HAP-1 (cell line): ENCODE data around the gene SZT2.

Experiments
- DNase-seq, 2 experiments: peaks; one replicate each; pipeline ENCODE4 v3.0.0-alpha.2; 2016 to 2020; ENCODE audit warnings: low spot score in 2 of 2
- H3K27me3 ChIP-seq: fragments of 250-450 bp; sonication (Bioruptor Pico); 2 replicates; pipeline ENCODE4 v1.5.1; 2020; ENCODE audit warnings: low read depth, mild to moderate bottlenecking, moderate library complexity
- H3K36me3 ChIP-seq: fragments of 250-450 bp; sonication (Bioruptor Pico); replicated peaks from 2 replicates; pipeline ENCODE4 v1.5.1; 2020; ENCODE audit warnings: mild to moderate bottlenecking
- H3K4me1 ChIP-seq: fragments of 250-450 bp; sonication (Bioruptor Pico); 2 replicates; pipeline ENCODE4 v1.5.1; 2020; ENCODE audit warnings: mild to moderate bottlenecking
- H3K4me3 ChIP-seq: fragments of 250-450 bp; sonication (Bioruptor Pico); 2 replicates; pipeline ENCODE4 v1.5.1; 2020; ENCODE audit warnings: mild to moderate bottlenecking, moderate library complexity
- H3K9me3 ChIP-seq: fragments of 250-450 bp; sonication (Bioruptor Pico); 2 replicates; pipeline ENCODE4 v1.5.1; 2020; ENCODE audit warnings: mild to moderate bottlenecking, moderate library complexity
- in situ Hi-C: fragments of 300-500 bp; cut with MboI; formaldehyde crosslinking; loops from 3 replicates; pipeline ENCODE4 v1.14.3; 2020; ENCODE audit warnings: low sequenced_read_pairs, inconsistent platforms, mixed read lengths

Gene SZT2

DNA sequence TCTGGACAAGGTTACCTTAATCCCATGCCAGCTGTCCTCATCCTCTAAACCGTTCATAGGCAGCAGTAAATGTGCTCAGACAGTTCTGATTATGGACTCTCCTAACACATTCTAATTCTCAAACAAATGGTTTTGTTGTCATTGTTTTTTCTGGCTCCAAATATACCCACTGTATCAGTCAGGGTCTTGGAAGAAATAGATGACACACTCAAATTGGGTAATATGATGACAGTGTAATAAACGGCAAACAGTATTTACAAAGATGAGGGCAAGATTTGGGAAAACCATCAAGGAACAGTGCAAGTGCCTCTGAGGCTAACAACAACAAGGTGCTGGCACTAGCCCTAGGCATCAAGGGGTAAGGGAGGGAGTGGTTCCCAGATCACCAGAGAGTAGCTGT is 35.2 kb upstream of the SZT2 start:
- peaks cover 6% of the 10 kb centered on the region for H3K36me3 ChIP-seq
- no peak for DNase-seq

GRCh38 chr1:43354936-43355335 is 34.8 kb upstream of the SZT2 start:
- in situ Hi-C loops, result no loop called here
- no peaks in the 10 kb centered on the region for H3K27me3 ChIP-seq
- H3K4me3 ChIP-seq, result no peak overlapping the region
- H3K9me3 ChIP-seq, result no peaks in the 10 kb centered on the region
- H3K4me1 ChIP-seq, result peaks cover 3% of the 10 kb centered on the region
- peaks cover 11% of the 10 kb centered on the region for H3K36me3 ChIP-seq
- no peak for DNase-seq

More for the DNA sequence above, 35.2 kb upstream of the SZT2 start:
- H3K4me3 ChIP-seq, result no peak overlapping the region
- in situ Hi-C loops, result no loop called here
- peaks cover 3% of the 10 kb centered on the region for H3K4me1 ChIP-seq
- no peaks in the 10 kb centered on the region for H3K9me3 ChIP-seq
- H3K27me3 ChIP-seq, result no peaks in the 10 kb centered on the region

DNA sequence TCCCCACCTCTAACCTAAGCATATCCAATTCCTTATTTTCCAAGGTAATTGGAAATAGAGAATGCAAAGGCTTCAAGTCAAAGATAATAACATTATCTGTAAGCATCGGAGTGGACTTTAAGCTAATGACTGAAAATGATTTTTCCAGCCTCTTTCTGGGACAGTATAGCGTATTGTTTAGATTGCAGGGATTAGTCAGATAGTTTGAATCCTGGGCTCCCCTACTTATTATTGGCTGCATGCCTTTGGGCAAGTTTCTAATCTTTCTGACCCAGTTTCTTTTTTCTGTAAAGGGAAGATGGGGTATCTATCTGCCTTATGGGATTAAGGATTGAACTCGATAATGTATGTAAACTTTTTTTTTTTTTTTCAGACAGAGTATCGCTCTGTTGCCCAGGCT is 32.4 kb upstream of the SZT2 start:
- in situ Hi-C loops, result no loop called here
- Histone ChIP-seq H3K36me3 (peaks cover 34% of the 10 kb centered on the region), H3K9me3 (no peaks in the 10 kb centered on the region), H3K4me1 (peaks cover 17% of the 10 kb centered on the region), H3K4me3 (no peak overlapping the region), H3K27me3 (no peaks in the 10 kb centered on the region)
- DNase-seq, result no peak

- Histone ChIP-seq H3K36me3 (peaks cover 44% of the 10 kb centered on the region), H3K9me3 (no peaks in the 10 kb centered on the region), H3K4me1 (peaks cover 17% of the 10 kb centered on the region), H3K4me3 (peak overlapping the region; percentile 88), H3K27me3 (no peaks in the 10 kb centered on the region)
- DNase-seq, result peak; percentile 46 to 62
- in situ Hi-C loops, result no loop called here
These were observed 31.5 kb upstream of the SZT2 start for GRCh38 chr1:43358121-43358745.

DNA sequence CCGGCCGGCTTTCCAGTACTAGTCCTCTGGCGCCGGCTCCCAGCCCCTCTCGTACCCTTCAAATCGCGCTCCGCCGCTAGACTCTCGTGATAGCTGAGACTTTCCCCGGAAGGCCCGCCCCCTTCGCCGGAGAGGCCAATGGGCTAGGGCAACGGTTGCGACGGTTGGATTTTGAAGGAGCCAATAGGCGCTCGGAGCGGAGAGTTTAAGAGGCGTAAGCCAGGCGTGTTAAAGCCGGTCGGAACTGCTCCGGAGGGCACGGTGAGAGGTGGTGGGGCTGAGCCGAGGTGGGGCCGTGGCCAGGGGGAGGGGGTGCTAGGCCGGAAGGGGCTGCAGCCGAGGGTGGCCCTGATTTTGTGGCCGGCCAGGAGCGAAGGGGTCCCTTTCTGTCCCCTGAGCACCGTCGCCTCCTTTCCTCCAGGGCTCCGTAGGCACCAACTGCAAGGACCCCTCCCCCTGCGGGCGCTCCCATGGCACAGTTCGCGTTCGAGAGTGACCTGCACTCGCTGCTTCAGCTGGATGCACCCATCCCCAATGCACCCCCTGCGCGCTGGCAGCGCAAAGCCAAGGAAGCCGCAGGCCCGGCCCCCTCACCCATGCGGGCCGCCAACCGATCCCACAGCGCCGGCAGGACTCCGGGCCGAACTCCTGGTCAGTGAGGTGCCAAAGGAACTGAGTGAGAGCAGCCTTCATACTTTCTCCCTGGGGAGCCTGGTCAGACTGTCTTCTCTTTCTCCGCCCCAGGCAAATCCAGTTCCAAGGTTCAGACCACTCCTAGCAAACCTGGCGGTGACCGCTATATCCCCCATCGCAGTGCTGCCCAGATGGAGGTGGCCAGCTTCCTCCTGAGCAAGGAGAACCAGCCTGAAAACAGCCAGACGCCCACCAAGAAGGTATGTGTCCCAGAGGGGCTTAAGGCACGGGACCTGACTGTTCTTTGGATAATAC is 30.7 kb upstream of the SZT2 start, which contains the start of gene CDC20:
TSS of gene CDC20 (plus strand) at position 236 of the 948 bp plus-strand sequence. CDS start at position 471, 235 bp downstream.
- H3K27me3 ChIP-seq, result no peaks in the 10 kb centered on the region
- peaks cover 52% of the 10 kb centered on the region for H3K36me3 ChIP-seq
- peak within 1 kb of the TSS; percentile 88 for H3K4me3 ChIP-seq
- in situ Hi-C loops, result no loop called here
- no peaks in the 10 kb centered on the region for H3K9me3 ChIP-seq
- H3K4me1 ChIP-seq, result peaks cover 17% of the 10 kb centered on the region
- peak; percentile 98 to 100 for DNase-seq

DNA sequence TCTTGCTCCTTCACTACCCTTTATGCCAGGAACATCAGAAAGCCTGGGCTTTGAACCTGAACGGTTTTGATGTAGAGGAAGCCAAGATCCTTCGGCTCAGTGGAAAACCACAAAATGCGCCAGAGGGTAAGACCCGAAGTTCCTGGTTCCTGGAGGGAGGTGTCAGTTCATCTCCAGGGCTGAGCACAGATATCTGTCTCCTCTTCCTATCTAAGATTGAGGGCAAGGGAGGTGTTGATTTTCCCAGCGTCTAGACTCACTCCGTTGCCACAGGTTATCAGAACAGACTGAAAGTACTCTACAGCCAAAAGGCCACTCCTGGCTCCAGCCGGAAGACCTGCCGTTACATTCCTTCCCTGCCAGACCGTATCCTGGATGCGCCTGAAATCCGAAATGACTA is 30.0 kb upstream of the SZT2 start:
- H3K36me3 ChIP-seq, result peaks cover 59% of the 10 kb centered on the region
- H3K27me3 ChIP-seq, result no peaks in the 10 kb centered on the region
- H3K9me3 ChIP-seq, result no peaks in the 10 kb centered on the region
- in situ Hi-C loops, result no loop called here
- DNase-seq, result no peak
- peak overlapping the region; percentile 88 for H3K4me3 ChIP-seq
- H3K4me1 ChIP-seq, result peaks cover 17% of the 10 kb centered on the region

DNA sequence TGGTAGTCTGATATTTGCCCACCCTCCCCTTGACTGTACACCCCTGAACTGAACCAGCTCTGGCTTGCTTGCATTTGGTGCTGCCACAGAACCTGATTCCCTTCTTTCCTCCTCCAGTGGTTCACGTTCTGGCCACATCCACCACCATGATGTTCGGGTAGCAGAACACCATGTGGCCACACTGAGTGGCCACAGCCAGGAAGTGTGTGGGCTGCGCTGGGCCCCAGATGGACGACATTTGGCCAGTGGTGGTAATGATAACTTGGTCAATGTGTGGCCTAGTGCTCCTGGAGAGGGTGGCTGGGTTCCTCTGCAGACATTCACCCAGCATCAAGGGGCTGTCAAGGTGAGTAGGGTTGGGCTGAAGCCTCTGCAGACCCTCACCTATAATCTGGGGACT is 29.1 kb upstream of the SZT2 start:
- Histone ChIP-seq H3K27me3 (no peaks in the 10 kb centered on the region), H3K36me3 (peaks cover 68% of the 10 kb centered on the region), H3K4me1 (peaks cover 17% of the 10 kb centered on the region), H3K4me3 (peak overlapping the region; percentile 88), H3K9me3 (no peaks in the 10 kb centered on the region)
- in situ Hi-C loops, result no loop called here
- DNase-seq, result no peak

DNA sequence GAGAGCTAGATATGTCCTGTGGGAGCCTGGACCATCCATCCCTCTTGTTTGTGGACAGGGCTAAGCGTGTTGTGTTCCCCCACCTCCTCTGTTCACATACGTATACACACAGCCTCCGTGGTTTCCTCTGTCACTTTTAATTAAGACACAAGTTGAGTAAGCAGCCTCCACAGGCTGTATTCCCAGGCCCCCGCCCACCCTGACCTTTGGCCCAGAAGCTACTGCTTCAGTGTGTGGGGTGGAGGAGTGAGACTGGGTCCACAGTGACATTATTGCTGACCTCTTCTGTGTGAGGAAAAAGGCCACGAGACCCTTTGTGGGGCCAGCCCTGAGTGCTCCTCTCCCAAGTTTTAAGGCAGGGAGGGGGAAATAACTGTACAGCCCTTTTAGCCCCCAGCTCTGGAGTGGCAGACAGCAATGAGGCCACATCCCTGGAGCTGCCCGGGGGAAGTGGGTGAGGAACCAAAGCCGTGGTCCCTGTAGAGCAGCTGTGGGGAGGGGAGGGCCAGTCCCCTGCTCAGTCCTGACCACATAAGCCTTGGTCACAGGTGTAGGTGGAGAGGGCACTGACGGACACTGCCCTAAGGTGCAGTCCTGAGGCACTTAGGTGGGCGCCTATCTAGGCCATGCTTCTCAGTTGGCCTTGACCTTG is 26.3 kb upstream of the SZT2 start:
- Histone ChIP-seq H3K27me3 (no peaks in the 10 kb centered on the region), H3K36me3 (peaks cover 68% of the 10 kb centered on the region), H3K4me3 (no peak overlapping the region), H3K4me1 (peaks cover 21% of the 10 kb centered on the region), H3K9me3 (no peaks in the 10 kb centered on the region)
- peak in 1 of 2 experiments; percentile 36 for DNase-seq
- in situ Hi-C loops, result no loop called here

DNA sequence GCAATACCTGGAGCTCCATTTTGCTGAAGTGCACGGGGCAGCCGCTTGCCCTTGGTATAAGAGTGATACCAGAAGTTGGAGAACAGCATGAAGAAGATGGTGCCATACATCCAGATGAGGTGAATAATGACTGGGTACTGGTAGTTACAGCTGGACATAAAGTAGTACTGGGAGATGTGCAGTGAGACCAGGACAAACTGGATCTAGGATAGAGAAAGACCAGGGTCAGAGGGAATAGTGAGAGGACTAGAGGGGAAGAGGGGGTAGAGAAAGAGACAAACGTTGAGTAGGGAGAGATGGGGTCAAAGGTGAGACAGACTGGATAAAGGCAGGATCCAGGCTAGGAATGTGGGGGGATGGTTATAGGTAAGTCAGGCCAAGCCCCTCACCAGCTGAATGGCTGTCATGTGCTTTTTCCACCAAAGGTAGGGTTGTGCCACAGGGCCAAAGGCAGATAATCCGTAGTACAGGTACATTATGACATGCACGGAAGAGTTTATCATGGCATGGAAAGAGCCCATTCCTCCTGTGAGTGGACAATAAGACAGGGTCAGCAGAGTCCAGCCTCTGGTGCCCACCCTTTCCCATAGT is 25.7 kb upstream of the SZT2 start:
- no peaks in the 10 kb centered on the region for H3K9me3 ChIP-seq
- peaks cover 66% of the 10 kb centered on the region for H3K36me3 ChIP-seq
- H3K4me3 ChIP-seq, result no peak overlapping the region
- no peaks in the 10 kb centered on the region for H3K27me3 ChIP-seq
- DNase-seq, result no peak
- in situ Hi-C loops, result no loop called here
- H3K4me1 ChIP-seq, result peaks cover 27% of the 10 kb centered on the region

DNA sequence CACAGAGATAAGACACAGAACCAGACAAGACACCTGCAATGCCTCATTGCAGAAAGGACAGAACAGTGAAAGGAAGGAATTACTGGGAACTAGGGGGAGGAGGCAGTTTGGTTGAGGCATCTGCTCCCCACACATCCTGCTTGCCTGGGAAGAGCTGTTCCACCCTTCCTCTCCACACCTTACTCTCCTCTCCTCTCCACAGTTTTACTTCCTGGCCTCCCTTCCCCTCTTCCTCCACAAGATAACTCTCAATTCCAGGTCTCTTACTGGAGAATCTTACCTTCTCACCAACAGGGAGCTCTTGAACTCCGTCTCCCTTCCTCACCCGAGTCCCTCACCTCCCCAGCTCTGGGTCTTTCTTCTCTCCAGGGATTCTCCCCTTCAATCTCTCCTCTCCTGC is 24.0 kb upstream of the SZT2 start:
- H3K27me3 ChIP-seq, result no peaks in the 10 kb centered on the region
- no peak for DNase-seq
- H3K4me1 ChIP-seq, result peaks cover 23% of the 10 kb centered on the region
- in situ Hi-C loops, result no loop called here
- peaks cover 50% of the 10 kb centered on the region for H3K36me3 ChIP-seq
- no peaks in the 10 kb centered on the region for H3K9me3 ChIP-seq
- no peak overlapping the region for H3K4me3 ChIP-seq

DNA sequence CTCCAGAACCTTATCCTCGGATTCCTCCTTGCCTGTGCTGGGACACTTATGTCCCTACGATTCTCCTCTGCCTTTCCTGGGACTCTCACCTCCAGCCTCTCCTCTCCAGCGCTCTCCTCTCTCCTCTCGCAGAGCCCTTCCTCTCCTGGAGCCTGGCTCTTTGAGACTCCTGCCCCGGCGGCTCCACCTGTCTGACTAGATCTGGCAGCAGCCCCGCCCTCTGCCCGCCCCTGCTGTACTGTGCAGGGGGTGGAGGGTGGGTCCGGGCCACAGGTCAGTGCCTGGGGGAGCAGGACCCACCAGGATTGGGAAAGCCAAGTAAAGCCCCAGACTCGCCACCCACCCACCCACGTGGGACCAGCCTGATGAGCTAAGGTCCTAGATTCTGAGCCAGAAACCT is 23.5 kb upstream of the SZT2 start:
- Histone ChIP-seq H3K36me3 (peaks cover 45% of the 10 kb centered on the region), H3K27me3 (no peaks in the 10 kb centered on the region), H3K4me1 (peaks cover 19% of the 10 kb centered on the region), H3K9me3 (no peaks in the 10 kb centered on the region), H3K4me3 (peak overlapping the region; percentile 72)
- in situ Hi-C loops, result no loop called here
- DNase-seq, result peak in 1 of 2 experiments; percentile 67

- H3K4me3 ChIP-seq, result peak overlapping the region; percentile 72
- no peaks in the 10 kb centered on the region for H3K9me3 ChIP-seq
- in situ Hi-C loops, result no loop called here
- H3K36me3 ChIP-seq, result peaks cover 40% of the 10 kb centered on the region
- H3K27me3 ChIP-seq, result no peaks in the 10 kb centered on the region
- H3K4me1 ChIP-seq, result peaks cover 15% of the 10 kb centered on the region
- peak in 1 of 2 experiments; percentile 46 for DNase-seq
These were observed 23.1 kb upstream of the SZT2 start for GRCh38 chr1:43366601-43367025.

DNA sequence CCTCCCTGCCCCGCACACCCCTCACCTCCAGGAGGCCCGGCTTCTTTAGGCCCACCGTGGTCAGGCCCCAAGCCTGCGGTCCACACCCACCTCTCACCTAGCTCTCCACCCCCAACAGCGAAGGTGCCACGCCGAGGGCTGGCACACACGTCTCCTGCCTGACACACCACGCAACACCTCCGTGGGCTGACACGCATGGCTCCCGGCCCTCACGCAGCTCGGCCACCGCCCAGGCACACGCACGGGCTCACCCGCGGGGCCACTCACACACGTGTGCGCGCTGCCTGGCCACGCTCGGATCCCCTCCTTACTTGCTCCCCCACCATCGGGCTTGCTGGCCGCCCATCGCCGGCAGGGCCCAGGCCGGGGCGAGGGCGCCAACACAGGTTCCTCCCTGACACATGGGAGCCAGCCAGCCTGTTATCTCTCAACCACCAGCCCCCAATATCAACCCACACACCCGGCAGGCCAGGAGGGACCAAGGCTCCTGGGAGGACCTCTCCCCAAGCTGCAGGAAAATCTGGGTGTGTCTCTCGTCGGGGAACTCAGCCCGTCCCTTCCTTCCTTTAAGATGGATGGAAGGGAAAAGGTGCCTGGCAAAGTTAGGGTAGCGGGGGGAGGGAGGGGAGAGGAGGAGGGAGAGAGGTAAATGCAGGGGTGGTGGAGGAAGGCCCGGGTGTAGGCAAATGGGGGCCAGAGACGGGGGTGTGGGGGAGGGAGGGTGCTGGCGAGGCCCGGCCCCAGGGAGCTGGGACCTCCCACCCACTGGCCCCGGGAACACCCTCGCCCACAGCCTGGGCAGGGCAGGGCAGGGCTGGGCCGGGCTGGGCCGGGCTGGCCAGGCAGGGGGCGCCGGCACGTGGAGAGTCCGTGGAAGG is 22.4 kb upstream of the SZT2 start:
- H3K4me1 ChIP-seq, result peaks cover 13% of the 10 kb centered on the region
- in situ Hi-C loops, result no loop called here
- no peaks in the 10 kb centered on the region for H3K27me3 ChIP-seq
- peak; percentile 47 to 77 for DNase-seq
- peak overlapping the region; percentile 72 for H3K4me3 ChIP-seq
- H3K9me3 ChIP-seq, result no peaks in the 10 kb centered on the region
- H3K36me3 ChIP-seq, result peaks cover 34% of the 10 kb centered on the region
